Heart left ventricle (tissue), 16 donors: ENCODE data around the gene ALDH3A1. TPM values are rescaled to one million over a fixed set of nuclear protein-coding genes. Genes with fewer than 3 reads are reported as not detected.

Experiments used
- ATAC-seq, 4 donors: fragments of 200-7000 bp; cut with Tn5 transposase; one replicate each; pipeline ENCODE4 v1.9.1; 2020 to 2022; ENCODE audit warnings: moderate library complexity in 4 of 4, mild to moderate bottlenecking in 3 of 4, moderate number of reproducible peaks in 1 of 4
- DNase-seq, 5 donors: peaks; one replicate each; pipeline ENCODE4 v3.0.0-alpha.2; 2020
- H3K27ac ChIP-seq, 12 donors: fragments of 200-600 bp; sonication (generic) in 4 of 12; one replicate each; pipeline versions ENCODE4 v1.5.0 to v1.8.0; 2016 to 2022; ENCODE audit warnings: mild to moderate bottlenecking in 2 of 12
- H3K27me3 ChIP-seq, 9 donors: fragments of 200-600 bp; sonication (generic) in 2 of 9; one replicate each; pipeline versions ENCODE4 v1.5.1 to v1.8.0; 2016 to 2022; ENCODE audit warnings: mild to moderate bottlenecking in 3 of 9
- H3K36me3 ChIP-seq, 9 donors: fragments of 200-600 bp; sonication (generic) in 2 of 9; one replicate each; pipeline versions ENCODE4 v1.5.0 to v1.8.0; 2018 to 2022; ENCODE audit warnings: mild to moderate bottlenecking in 2 of 9
- H3K4me1 ChIP-seq, 12 donors: fragments of 200-600 bp; sonication (generic) in 4 of 12; one replicate each; pipeline versions ENCODE4 v1.5.0 to v1.8.0; 2016 to 2022; ENCODE audit warnings: mild to moderate bottlenecking in 3 of 12
- H3K4me3 ChIP-seq, 12 donors: fragments of 200-600 bp; sonication (generic) in 4 of 12; one replicate each; pipeline versions ENCODE4 v1.5.0 to v1.8.0; 2017 to 2022; ENCODE audit warnings: mild to moderate bottlenecking in 9 of 12, moderate library complexity in 4 of 12
- H3K9me3 ChIP-seq, 12 donors: fragments of 200-600 bp; sonication (generic) in 4 of 12; one replicate each; pipeline versions ENCODE4 v1.5.0 to v1.8.0; 2016 to 2022; ENCODE audit warnings: mild to moderate bottlenecking in 1 of 12
- CTCF ChIP-seq, 12 donors: fragments of 200-600 bp; sonication (generic) in 4 of 12; IDR thresholded peaks; one replicate each; pipeline versions ENCODE4 v1.5.0 to v1.8.0; 2018 to 2022; ENCODE audit warnings: antibody characterized with exemption in 12 of 12, mild to moderate bottlenecking in 5 of 12
- POLR2A ChIP-seq, 2 donors: fragments of 450-650 bp; IDR thresholded peaks; one replicate each; pipeline ENCODE4 v1.6.1; 2017; ENCODE audit warnings: antibody characterized with exemption in 2 of 2, mild to moderate bottlenecking in 2 of 2, moderate library complexity in 2 of 2
- WGBS, 4 donors: extraction: QIAGEN DNeasy Blood & Tissue Kit in 2 of 4; methylation state at CpG; one replicate each; pipeline versions ENCODE4 v1.1.5 to v1.1.7; 2013 to 2018; 5-methylcytosine and 5-hydroxymethylcytosine counted together
- intact Hi-C, 10 donors: fragments of 100-400 bp; cut with DNase I; formaldehyde crosslinking; loops; one replicate each; pipeline versions ENCODE4 v1.11.1 to v1.14.2; 2022
- polyA plus RNA-seq, 2 donors: library from polyadenylated mRNA; stranded (reverse); fragments of 200-250 nt; gene quantifications; one replicate each; pipeline ENCODE4 v1.2.3, GENCODE V29; 2013
- total RNA-seq, 9 donors: library from RNA; depleted of rRNA in 2 of 9; stranded (reverse); fragments of >200 nt in 2 of 9; fragmentation: NEBNext Ultra II Directional in 3 of 9; extraction: Animal tissue kit (Norgen Biotek cat#: 25700) in 3 of 9; gene quantifications; one replicate each; pipeline versions ENCODE4 v1.1.0 to v1.2.4, GENCODE V29; 2016 to 2023
- donor health status: ischemic (EF 13 %, LVEDD 7.1; RV severe dilation, severe dysfunction).
- donor health status: healthy with polysubstance abuse.
- donor health status: DM: no; HTN: yes; CAD: no.
- donor health status: DM: no; HTN: no; CAD: no.
- donor health status: ischemic (EF 25% LVEDD 6.9; RV normal size, moderate dysfunction).
- donor health status: ischemic (EF 25% LVEDD 5.7; RV mildly dilated, moderate dysfunction).
- donor health status: healthy.
- donor health status: DM: yes; HTN: yes; CAD: no.
- donor health status: ischemic (EF 35%, LVEDD 5.7; RV mildly dilated, moderate dysfunction).
- donor health status: nonischemic (EF 11% LVEDD 7.7; RV severe dilation, severe dysfunction).
- donor health status: DM: yes; HTN: yes; CAD: no.
- donor health status: PGD.
- donor health status: ischemic (EF 29% LVEDD 5.4; RV normal size, mild dysfunction).
- donor health status: nonischemic (EF 23%, LVEDD 6.1; RV moderate dilation, normal function).

Gene ALDH3A1
- total and polyA plus RNA-seq, 11 donors = 0.04 to 1.1 (median 0.31) TPM; not detected in 6

DNA sequence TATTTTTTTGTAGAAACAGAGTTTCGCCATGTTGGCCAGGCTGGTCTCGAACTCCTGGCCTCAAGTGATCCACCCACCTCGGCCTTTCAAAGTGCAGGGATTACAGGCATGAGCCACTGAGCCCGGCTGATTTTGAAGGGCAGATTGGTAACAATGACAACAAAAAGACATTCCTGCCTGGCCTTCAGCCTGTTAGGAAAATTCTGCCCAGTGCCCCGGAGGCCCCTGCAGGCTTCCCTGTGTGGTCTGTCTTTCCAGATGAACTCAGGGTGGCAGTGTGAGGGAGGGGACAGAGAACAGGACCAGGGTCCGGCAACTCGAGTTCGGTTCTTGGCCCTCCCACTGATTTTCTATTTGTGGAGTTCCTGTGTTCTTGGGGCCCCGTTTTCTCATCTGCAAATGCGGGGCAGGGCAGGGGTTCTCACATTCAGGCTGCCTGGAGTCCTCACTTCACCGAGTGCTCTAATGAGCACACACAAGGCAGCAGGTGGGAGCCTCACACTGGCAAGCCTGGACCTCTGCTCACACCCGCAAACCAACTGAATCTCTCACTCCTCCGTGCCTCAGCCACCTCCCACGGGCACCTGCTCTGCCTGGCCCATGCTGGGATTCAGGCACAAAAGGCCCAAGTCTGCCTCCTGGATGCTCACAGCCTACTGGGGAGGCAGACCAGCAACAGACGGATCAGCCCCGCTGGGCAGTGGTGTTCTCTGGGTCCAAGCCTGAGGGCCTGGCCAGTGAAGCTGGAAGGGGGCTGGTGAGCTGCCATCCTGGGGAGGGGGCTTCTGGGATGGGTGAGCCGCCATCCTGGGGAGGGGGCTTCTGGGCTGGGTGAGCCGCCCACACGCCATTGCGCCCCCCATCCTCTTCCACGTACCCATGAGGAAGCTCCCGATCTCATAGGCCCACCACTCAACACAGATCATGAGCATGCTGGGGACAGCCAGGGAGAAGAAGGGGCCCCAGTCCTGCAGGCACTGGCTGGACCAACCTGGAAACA, 42.0 kb downstream of the ALDH3A1 start:
- Histone ChIP-seq H3K27ac (no peak overlapping the region), H3K9me3 (no peaks in the 10 kb centered on the region), H3K36me3 (no peaks in the 10 kb centered on the region), H3K27me3 (no peaks in the 10 kb centered on the region), H3K4me1 (peaks cover 0 to 23% (median 10%) of the 10 kb centered on the region in 12 donors), H3K4me3 (no peak overlapping the region)
- intact Hi-C loops = loop anchor here in 3 of 10 donors (5.0 to 10.0 kb wide), 3 partner anchors 46 to 59 kb away; no protein-coding TSS in a partner anchor
- no peak for ATAC-seq
- TF ChIP-seq CTCF (IDR thresholded peaks at IDR 0.05) = no peak
- TF ChIP-seq POLR2A (IDR thresholded peaks at IDR 0.05) = no peak
- no peak for DNase-seq
- WGBS, 4 donors = 83 to 90% (median 85%) methylated on average over 20 to 22 of the region's 22 CpGs

GRCh38 chr17:19705201-19705600, 42.9 kb downstream of the ALDH3A1 start:
- no peak overlapping the region for H3K4me3 ChIP-seq
- no peak for DNase-seq
- H3K4me1 ChIP-seq = peaks cover 0 to 23% (median 10%) of the 10 kb centered on the region in 12 donors
- no peaks in the 10 kb centered on the region for H3K36me3 ChIP-seq
- no peaks in the 10 kb centered on the region for H3K9me3 ChIP-seq
- TF ChIP-seq POLR2A (IDR thresholded peaks at IDR 0.05) = no peak
- TF ChIP-seq CTCF (IDR thresholded peaks at IDR 0.05) = no peak
- ATAC-seq = no peak
- intact Hi-C loops = loop anchor here in 3 of 10 donors (5.0 to 10.0 kb wide), 3 partner anchors 47 to 60 kb away; no protein-coding TSS in a partner anchor
- WGBS, 4 donors = 85 to 92% (median 87%) methylated on average over 13 of the region's 13 CpGs
- H3K27me3 ChIP-seq = no peaks in the 10 kb centered on the region
- H3K27ac ChIP-seq = no peak overlapping the region

GRCh38 chr17:19703828-19704613, 44.1 kb downstream of the ALDH3A1 start:
- peak in 1 of 12 donors; percentile 8 for TF ChIP-seq CTCF (IDR thresholded peaks at IDR 0.05)
- TF ChIP-seq POLR2A (IDR thresholded peaks at IDR 0.05) = no peak
- intact Hi-C loops = loop anchor here in 2 of 10 donors (10.0 kb wide), 2 partner anchors 51 to 61 kb away; no protein-coding TSS in a partner anchor
- peak; percentile 33 to 70 (median 60) for ATAC-seq
- no peaks in the 10 kb centered on the region for H3K36me3 ChIP-seq
- WGBS, 4 donors = 54 to 60% (median 57%) methylated on average over 9 to 17 of the region's 17 CpGs
- H3K4me3 ChIP-seq = no peak overlapping the region
- no peak for DNase-seq
- H3K9me3 ChIP-seq = no peaks in the 10 kb centered on the region
- no peaks in the 10 kb centered on the region for H3K27me3 ChIP-seq
- peaks cover 0 to 23% (median 10%) of the 10 kb centered on the region in 12 donors for H3K4me1 ChIP-seq
- peak overlapping the region in 11 of 12 donors; percentile 25 to 72 (median 56) for H3K27ac ChIP-seq
